Measurements from ENCODE around the gene ALPK3.
"Not testable (repeated sequence)": the region's sequence is repeated elsewhere in the genome, so short reads cannot be mapped to it uniquely, and the experiment has no call there.

- not testable (repeated sequence) for TF ChIP-seq ZFX (IDR thresholded peaks at IDR 0.05; ENCODE audit: borderline replicate concordance); CTCF (IDR thresholded peaks at IDR 0.05)
Measured at GRCh38 chr15:84877701-84878100, 60.5 kb downstream of the ALPK3 start.

All from 22Rv1 (cell line).